Measurements from ENCODE around the gene HS6ST1. TPM values are rescaled to one million over a fixed set of nuclear protein-coding genes. Genes with fewer than 3 reads are reported as not detected.

HS6ST1 gene
- total RNA-seq, 1 donor from 2014 or later: 23.3 TPM

- Mint-ChIP-seq H3K27me3 (ENCODE audit: unreplicated experiment) (peaks cover 4% of the 10 kb centered on the region), H3K9me3 (ENCODE audit: unreplicated experiment) (peaks cover 6% of the 10 kb centered on the region), H3K27ac (ENCODE audit: unreplicated experiment) (no peak overlapping the region), H3K4me3 (ENCODE audit: unreplicated experiment) (no peak overlapping the region), H3K36me3 (ENCODE audit: low read depth, unreplicated experiment) (peaks cover 15% of the 10 kb centered on the region), H3K4me1 (ENCODE audit: unreplicated experiment) (no peaks in the 10 kb centered on the region)
- TF ChIP-seq CTCF (IDR thresholded peaks at IDR 0.05; ENCODE audit: unreplicated experiment): no peak
- peak; percentile 2 for DNase-seq (ENCODE audit: low spot score)
Measured at GRCh38 chr2:128272601-128273468, 45.8 kb downstream of the HS6ST1 start.

- DNase-seq (ENCODE audit: low spot score): no peak
- H3K27ac Mint-ChIP-seq (ENCODE audit: unreplicated experiment): no peak overlapping the region
- H3K27me3 Mint-ChIP-seq (ENCODE audit: unreplicated experiment): peaks cover 4% of the 10 kb centered on the region
- peaks cover 6% of the 10 kb centered on the region for H3K9me3 Mint-ChIP-seq (ENCODE audit: unreplicated experiment)
- TF ChIP-seq CTCF (IDR thresholded peaks at IDR 0.05; ENCODE audit: unreplicated experiment): no peak
- H3K4me3 Mint-ChIP-seq (ENCODE audit: unreplicated experiment): no peak overlapping the region
- H3K4me1 Mint-ChIP-seq (ENCODE audit: unreplicated experiment): no peaks in the 10 kb centered on the region
- peaks cover 15% of the 10 kb centered on the region for H3K36me3 Mint-ChIP-seq (ENCODE audit: low read depth, unreplicated experiment)
Measured at GRCh38 chr2:128271911-128272600, 46.6 kb downstream of the HS6ST1 start.

- Mint-ChIP-seq H3K4me3 (ENCODE audit: unreplicated experiment) (no peak overlapping the region), H3K27me3 (ENCODE audit: unreplicated experiment) (peaks cover 4% of the 10 kb centered on the region), H3K4me1 (ENCODE audit: unreplicated experiment) (no peaks in the 10 kb centered on the region), H3K9me3 (ENCODE audit: unreplicated experiment) (peaks cover 6% of the 10 kb centered on the region), H3K36me3 (ENCODE audit: low read depth, unreplicated experiment) (peaks cover 15% of the 10 kb centered on the region), H3K27ac (ENCODE audit: unreplicated experiment) (no peak overlapping the region)
- TF ChIP-seq CTCF (IDR thresholded peaks at IDR 0.05; ENCODE audit: unreplicated experiment): no peak
- DNase-seq (ENCODE audit: low spot score): no peak
Measured at GRCh38 chr2:128271597-128271910, 47.1 kb downstream of the HS6ST1 start.

- no peak for TF ChIP-seq CTCF (IDR thresholded peaks at IDR 0.05; ENCODE audit: unreplicated experiment)
- no peak overlapping the region for H3K4me3 Mint-ChIP-seq (ENCODE audit: unreplicated experiment)
- DNase-seq (ENCODE audit: low spot score): no peak
- H3K9me3 Mint-ChIP-seq (ENCODE audit: unreplicated experiment): peaks cover 6% of the 10 kb centered on the region
- peaks cover 15% of the 10 kb centered on the region for H3K36me3 Mint-ChIP-seq (ENCODE audit: low read depth, unreplicated experiment)
- H3K27ac Mint-ChIP-seq (ENCODE audit: unreplicated experiment): no peak overlapping the region
- H3K27me3 Mint-ChIP-seq (ENCODE audit: unreplicated experiment): peaks cover 4% of the 10 kb centered on the region
- no peaks in the 10 kb centered on the region for H3K4me1 Mint-ChIP-seq (ENCODE audit: unreplicated experiment)
Measured at GRCh38 chr2:128270672-128271596, 47.7 kb downstream of the HS6ST1 start.
